ENCODE results near the gene PCGF3.

The PCGF3 gene

DNA sequence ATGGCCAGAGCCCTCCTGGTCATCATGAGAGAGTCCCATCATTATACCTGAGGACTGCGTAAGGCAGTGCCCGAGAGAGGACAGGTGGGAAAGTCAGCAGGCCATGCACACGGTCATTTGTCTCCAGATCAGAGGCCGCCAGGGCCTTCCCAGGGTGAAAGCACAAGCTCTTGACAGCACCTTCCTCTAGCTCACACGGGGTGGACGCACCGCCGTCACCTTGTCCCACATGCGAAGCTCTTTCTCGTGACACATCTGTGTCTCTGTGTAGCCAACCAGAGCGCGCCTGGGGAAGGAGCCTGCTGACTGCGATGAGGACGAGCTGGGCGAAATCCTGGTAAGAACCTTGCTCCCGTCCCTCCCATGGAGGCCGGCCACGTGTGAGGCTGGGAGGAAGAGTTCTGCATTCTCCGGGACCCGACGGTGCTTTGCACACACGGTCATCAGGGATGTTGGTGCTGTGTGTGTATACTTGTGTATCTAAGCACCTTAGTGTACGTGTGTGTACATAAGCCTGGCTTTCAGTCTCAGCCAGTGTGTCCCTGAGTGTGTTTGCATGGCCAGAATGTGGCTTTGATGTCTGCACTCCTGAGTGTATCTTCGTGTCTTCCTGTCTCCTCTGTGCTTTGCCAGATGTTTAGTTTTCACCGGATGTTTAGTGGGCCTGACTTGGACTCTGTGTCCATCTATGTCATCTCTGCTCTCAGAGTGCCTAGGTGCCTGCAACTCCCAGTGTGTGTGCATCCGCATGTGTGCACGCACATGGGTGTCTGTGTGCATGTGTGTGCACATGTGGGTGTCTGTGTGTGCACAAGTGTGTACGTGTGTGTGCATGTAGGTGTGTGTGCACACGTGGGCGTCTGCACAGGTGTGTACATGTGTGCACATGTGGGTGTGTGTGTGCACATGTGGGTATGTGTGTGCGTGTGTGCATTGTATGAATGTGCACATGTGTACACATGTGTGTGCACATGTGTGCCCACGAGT is 46.7 kb upstream of the PCGF3 start:
- ATAC-seq = no peak
- TF ChIP-seq ZC3H10 (CRISPR knock-in tag; IDR thresholded peaks at IDR 0.05) = no peak
- no peak for TF ChIP-seq OSR1 (CRISPR knock-in tag; IDR thresholded peaks at IDR 0.05)
- TF ChIP-seq PPARA (CRISPR knock-in tag; IDR thresholded peaks at IDR 0.05; ENCODE audit: borderline replicate concordance) = no peak
- no peak for TF ChIP-seq TSHZ2 (CRISPR knock-in tag; IDR thresholded peaks at IDR 0.05)
- no peak for TF ChIP-seq ZNF70 (CRISPR knock-in tag; IDR thresholded peaks at IDR 0.05)
- TF ChIP-seq TOX (CRISPR knock-in tag; IDR thresholded peaks at IDR 0.05; ENCODE audit: borderline replicate concordance) = no peak
- no peak for TF ChIP-seq ZFP3 (CRISPR knock-in tag; IDR thresholded peaks at IDR 0.05)
- no peak for TF ChIP-seq BACH2 (CRISPR knock-in tag; IDR thresholded peaks at IDR 0.05; ENCODE audit: borderline replicate concordance)
- TF ChIP-seq TCF4 (CRISPR knock-in tag; IDR thresholded peaks at IDR 0.05; ENCODE audit: borderline replicate concordance) = no peak
- no peak for TF ChIP-seq ESRRG (CRISPR knock-in tag; IDR thresholded peaks at IDR 0.05)
- TF ChIP-seq, protein P1, sequence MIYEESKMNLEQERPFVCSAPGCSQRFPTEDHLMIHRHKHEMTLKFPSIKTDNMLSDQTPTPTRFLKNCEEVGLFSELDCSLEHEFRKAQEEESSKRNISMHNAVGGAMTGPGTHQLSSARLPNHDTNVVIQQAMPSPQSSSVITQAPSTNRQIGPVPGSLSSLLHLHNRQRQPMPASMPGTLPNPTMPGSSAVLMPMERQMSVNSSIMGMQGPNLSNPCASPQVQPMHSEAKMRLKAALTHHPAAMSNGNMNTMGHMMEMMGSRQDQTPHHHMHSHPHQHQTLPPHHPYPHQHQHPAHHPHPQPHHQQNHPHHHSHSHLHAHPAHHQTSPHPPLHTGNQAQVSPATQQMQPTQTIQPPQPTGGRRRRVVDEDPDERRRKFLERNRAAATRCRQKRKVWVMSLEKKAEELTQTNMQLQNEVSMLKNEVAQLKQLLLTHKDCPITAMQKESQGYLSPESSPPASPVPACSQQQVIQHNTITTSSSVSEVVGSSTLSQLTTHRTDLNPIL (CRISPR knock-in tag; IDR thresholded peaks at IDR 0.05; ENCODE audit: low read depth) = no peak
- TF ChIP-seq, protein P2, sequence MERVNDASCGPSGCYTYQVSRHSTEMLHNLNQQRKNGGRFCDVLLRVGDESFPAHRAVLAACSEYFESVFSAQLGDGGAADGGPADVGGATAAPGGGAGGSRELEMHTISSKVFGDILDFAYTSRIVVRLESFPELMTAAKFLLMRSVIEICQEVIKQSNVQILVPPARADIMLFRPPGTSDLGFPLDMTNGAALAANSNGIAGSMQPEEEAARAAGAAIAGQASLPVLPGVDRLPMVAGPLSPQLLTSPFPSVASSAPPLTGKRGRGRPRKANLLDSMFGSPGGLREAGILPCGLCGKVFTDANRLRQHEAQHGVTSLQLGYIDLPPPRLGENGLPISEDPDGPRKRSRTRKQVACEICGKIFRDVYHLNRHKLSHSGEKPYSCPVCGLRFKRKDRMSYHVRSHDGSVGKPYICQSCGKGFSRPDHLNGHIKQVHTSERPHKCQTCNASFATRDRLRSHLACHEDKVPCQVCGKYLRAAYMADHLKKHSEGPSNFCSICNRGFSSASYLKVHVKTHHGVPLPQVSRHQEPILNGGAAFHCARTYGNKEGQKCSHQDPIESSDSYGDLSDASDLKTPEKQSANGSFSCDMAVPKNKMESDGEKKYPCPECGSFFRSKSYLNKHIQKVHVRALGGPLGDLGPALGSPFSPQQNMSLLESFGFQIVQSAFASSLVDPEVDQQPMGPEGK (CRISPR knock-in tag; IDR thresholded peaks at IDR 0.05; ENCODE audit: borderline replicate concordance) = no peak
- TF ChIP-seq CSRNP3 (CRISPR knock-in tag; IDR thresholded peaks at IDR 0.05) = no peak
- no peak for TF ChIP-seq GLIS3 (CRISPR knock-in tag; IDR thresholded peaks at IDR 0.05)
- no peak for TF ChIP-seq ISL1 (CRISPR knock-in tag; IDR thresholded peaks at IDR 0.05)
- TF ChIP-seq RARB (CRISPR knock-in tag; IDR thresholded peaks at IDR 0.05) = no peak
- TF ChIP-seq POU6F1 (CRISPR knock-in tag; IDR thresholded peaks at IDR 0.05; ENCODE audit: borderline replicate concordance, low read depth) = no peak
- no peak for TF ChIP-seq CSDC2 (CRISPR knock-in tag; IDR thresholded peaks at IDR 0.05)
- no peak for TF ChIP-seq ZNF565 (CRISPR knock-in tag; conservative IDR thresholded peaks at IDR 0.05; ENCODE audit: low read depth)
- no peak for TF ChIP-seq SNAI2 (CRISPR knock-in tag; IDR thresholded peaks at IDR 0.05)

GRCh38 chr4:659851-660250 is 45.8 kb upstream of the PCGF3 start:
- no peak for ATAC-seq
- TF ChIP-seq CSRNP3 (CRISPR knock-in tag; IDR thresholded peaks at IDR 0.05) (no peak), POU6F1 (CRISPR knock-in tag; IDR thresholded peaks at IDR 0.05; ENCODE audit: borderline replicate concordance, low read depth) (no peak), ISL1 (CRISPR knock-in tag; IDR thresholded peaks at IDR 0.05) (no peak), BACH2 (CRISPR knock-in tag; IDR thresholded peaks at IDR 0.05; ENCODE audit: borderline replicate concordance) (no peak), ZNF565 (CRISPR knock-in tag; conservative IDR thresholded peaks at IDR 0.05; ENCODE audit: low read depth) (no peak), RARB (CRISPR knock-in tag; IDR thresholded peaks at IDR 0.05) (no peak), OSR1 (CRISPR knock-in tag; IDR thresholded peaks at IDR 0.05) (no peak), ZNF70 (CRISPR knock-in tag; IDR thresholded peaks at IDR 0.05) (no peak), ARNTL (CRISPR knock-in tag; IDR thresholded peaks at IDR 0.05; ENCODE audit: borderline replicate concordance, low read depth) (no peak)
- TF ChIP-seq, protein P2 (CRISPR knock-in tag; IDR thresholded peaks at IDR 0.05; ENCODE audit: borderline replicate concordance) = no peak
- TF ChIP-seq, protein P1 (CRISPR knock-in tag; IDR thresholded peaks at IDR 0.05; ENCODE audit: low read depth) = no peak

Measured in SK-N-SH treated with all-trans-retinoic acid at 6 μM for 48 hours (cell line).